NK-92 (cell line): Measurements from ENCODE around the gene KDM4D.
"Not testable (repeated sequence)": the region's sequence is repeated elsewhere in the genome, so short reads cannot be mapped to it uniquely, and the experiment has no call there.

Source experiments
- DNase-seq: peaks from one replicate; lab custom pipeline; 2025; ENCODE audit not compliant: unreplicated experiment; lab: John Stamatoyannopoulos, UW

The KDM4D gene

DNA sequence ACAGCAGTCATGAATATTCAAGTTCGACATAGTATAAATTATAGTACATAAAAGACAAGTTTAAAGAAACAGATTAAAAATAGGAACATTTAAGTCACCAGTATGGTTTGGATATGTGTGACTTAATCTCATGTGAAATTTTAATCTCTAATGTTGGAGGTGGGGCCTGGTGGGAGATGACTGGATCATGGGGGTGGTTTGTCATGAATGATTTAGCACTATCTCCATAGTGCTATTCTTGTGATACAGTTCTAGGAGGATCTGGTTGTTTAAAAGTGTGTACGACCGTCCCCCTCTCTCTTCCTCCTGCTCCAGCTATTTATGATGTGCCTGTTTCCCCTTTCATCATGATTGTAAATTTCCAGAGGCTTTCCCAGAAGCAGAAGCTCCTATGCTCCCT, 54.8 kb downstream of the KDM4D start:
- no peak for DNase-seq

DNA sequence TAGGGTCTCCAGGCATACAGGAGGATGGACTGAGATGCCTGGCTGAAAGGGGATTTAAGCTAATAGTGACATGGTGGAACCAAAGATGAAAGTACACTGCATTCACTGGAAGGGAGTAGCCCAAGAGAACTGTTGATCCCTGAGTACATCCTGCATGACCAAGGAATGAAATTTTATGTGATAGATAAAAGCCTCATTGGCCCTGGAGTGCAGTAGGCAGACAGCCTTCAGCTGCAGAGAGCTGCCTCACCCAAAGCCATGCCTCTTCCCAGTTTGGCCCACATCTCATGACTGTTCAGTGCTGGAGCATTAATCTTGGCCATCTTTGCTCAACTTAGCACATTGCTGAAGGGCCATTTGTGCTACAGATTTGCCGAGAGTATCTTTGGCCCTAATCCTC, 59.5 kb downstream of the KDM4D start:
- no peak for DNase-seq

DNA sequence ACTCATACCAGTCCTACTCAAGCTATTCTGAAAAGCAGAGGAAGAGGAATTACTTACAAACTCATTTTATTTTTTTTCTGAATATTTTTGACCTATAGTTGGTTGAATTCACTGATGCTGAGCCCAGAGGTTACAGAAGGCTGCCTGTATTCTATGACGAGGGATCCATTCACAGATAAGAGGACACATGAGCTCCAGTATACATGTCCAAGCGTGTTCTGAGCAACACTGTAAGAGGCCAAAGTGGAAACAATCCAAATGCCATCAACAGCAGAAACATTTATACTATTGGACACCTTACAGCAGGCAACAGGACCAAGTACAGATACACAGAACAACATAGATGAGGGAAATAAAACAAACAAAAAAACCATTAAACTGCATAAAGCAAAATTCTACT, 61.8 kb downstream of the KDM4D start:
- DNase-seq: no peak

DNA sequence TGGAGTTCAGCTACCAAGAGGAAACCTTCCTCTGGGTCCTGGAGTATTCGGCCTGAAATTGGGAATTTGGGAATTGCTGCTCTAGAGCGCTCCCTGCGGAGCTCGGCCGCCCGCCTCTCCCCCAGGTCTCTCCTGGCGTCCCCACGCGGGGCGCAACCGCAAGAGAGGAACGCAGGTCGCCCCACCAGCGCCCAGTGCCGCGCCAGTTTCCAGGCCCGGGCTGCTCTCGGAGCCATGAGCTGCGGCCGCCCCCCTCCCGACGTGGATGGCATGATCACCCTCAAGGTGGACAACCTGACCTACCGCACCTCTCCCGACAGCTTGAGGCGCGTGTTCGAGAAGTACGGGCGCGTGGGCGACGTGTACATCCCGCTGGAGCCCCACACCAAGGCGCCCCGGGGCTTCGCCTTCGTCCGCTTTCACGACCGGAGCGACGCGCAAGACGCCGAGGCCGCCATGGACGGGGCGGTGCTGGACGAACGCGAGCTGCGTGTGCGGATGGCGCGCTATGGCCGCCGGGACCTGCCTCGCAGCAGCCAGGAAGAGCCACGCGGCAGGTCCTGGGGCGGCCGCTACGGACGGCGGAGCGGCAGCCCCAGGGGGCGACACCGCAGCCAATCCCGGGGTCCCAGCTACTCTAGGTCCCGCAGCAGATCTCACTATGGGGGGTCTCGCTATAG, 64.0 kb downstream of the KDM4D start:
- not testable (repeated sequence) for DNase-seq

DNA sequence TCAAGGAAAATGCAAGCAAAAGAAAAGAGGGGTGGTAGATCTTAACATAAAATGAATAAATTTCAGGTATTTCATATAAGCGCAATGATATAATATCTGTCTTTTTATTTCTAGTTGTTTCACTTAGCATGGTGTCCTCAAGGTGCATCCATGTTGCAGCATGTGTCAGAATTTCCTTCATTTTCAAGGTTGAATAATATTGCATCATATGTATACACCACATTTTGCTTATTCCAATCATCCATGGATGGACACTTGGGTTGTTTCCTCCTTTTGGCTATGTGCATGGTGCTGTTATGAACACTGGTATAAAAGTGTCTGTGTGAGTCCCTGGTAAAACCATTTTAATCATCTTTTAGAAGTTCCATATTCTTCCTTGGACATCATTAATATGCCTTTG, 68.7 kb downstream of the KDM4D start:
- DNase-seq: no peak

- no peak for DNase-seq
These were observed 69.4 kb downstream of the KDM4D start for GRCh38 chr11:95042906-95043305.

GRCh38 chr11:95044010-95044409, 70.5 kb downstream of the KDM4D start:
- no peak for DNase-seq

DNA sequence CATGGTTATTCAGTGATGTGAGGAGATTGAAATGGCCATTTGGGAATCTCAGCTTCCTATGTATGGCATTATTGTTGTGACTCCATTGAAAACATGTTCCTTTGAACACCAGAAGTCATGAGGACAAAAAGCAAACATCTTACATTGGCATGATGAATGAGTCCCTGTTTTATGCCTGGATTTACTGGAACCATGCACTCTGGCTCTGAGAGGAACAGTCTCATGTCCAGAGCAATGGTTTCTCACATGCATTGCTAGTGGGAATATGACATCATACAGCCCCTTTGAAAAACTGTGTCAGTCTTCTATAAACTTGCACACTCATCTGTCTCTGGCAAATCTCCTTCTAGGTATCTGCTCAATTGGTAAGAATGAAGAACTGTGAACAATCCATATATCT, 72.3 kb downstream of the KDM4D start:
- no peak for DNase-seq
